ENCODE measurements around the gene MCOLN1. TPM values are rescaled to one million over a fixed set of nuclear protein-coding genes. Genes with fewer than 3 reads are reported as not detected.

Gene MCOLN1
- total RNA-seq, 1 experiment from 2014 or later: 13.1 TPM

DNA sequence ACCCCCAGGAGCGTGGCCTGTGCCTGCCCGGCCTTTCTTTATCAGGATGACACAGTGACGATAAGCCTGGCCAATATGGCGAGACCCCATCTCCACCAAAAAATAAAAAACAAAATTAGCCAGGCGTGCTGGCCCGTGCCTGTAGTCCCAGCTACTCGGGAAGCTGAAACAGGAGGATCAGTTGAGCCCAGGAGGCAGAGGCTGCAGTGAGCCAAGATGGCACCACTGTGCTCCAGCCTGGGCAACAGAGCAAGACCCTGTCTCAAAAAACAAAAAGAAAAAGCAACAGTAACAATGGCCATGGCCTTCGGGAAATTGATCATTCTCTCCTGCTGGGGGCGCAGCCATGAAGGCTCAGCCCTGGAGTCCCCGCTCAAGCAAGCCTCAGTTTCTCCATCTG, 44.7 kb upstream of the MCOLN1 start:
- Mint-ChIP-seq H3K9me3 (ENCODE audit: low read depth, unreplicated experiment) (no peaks in the 10 kb centered on the region), H3K27ac (ENCODE audit: unreplicated experiment) (no peak overlapping the region), H3K36me3 (ENCODE audit: insufficient read depth, unreplicated experiment) (peaks cover 23% of the 10 kb centered on the region), H3K4me1 (ENCODE audit: low read depth, unreplicated experiment) (no peaks in the 10 kb centered on the region), H3K4me3 (ENCODE audit: low read depth, unreplicated experiment) (no peak overlapping the region), H3K27me3 (ENCODE audit: unreplicated experiment) (no peaks in the 10 kb centered on the region)
- BruUV-seq (replicated peaks): no TSS peak
- TF ChIP-seq, protein P1, sequence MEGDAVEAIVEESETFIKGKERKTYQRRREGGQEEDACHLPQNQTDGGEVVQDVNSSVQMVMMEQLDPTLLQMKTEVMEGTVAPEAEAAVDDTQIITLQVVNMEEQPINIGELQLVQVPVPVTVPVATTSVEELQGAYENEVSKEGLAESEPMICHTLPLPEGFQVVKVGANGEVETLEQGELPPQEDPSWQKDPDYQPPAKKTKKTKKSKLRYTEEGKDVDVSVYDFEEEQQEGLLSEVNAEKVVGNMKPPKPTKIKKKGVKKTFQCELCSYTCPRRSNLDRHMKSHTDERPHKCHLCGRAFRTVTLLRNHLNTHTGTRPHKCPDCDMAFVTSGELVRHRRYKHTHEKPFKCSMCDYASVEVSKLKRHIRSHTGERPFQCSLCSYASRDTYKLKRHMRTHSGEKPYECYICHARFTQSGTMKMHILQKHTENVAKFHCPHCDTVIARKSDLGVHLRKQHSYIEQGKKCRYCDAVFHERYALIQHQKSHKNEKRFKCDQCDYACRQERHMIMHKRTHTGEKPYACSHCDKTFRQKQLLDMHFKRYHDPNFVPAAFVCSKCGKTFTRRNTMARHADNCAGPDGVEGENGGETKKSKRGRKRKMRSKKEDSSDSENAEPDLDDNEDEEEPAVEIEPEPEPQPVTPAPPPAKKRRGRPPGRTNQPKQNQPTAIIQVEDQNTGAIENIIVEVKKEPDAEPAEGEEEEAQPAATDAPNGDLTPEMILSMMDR (IDR thresholded peaks at IDR 0.05; ENCODE audit: unreplicated experiment): no peak
- CTCF ChIA-PET: no interaction called here
- DNase-seq: no peak
- intact Hi-C loops (cut with micrococcal nuclease; ENCODE audit: unreplicated experiment): no loop called here

DNA sequence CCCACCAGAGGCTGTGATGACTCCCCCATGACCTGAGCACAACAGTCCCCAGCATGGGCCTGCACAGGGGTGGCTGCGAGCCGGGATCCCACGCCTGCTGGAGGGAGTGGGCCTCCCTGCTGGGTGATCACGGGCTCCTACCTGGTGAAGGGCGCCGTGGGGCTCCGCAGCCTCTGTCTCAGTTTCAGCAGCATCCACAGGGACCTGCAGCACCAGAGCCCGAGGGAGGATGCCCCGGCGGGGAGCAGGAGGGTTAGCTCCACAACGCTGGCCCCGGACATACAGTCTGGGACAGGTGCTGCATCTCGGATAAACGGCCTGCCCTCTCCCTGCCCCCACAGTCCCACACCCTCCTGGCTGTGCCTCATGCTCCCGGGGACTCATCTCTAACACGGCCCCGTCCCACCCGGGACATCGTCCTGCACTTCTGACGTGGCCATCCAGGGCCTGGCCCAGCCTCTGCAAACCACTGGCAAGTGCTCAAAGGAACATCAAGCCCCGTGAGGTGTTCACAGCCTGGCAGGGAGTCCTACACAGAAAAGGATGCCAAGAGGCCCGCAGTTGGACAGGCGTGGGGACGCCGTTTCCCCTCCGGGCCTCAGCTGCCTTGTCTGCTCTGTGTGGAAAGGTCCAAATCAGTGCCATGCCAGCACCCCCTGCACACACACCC, 44.1 kb upstream of the MCOLN1 start:
- CTCF ChIA-PET: no interaction called here
- Mint-ChIP-seq H3K4me1 (ENCODE audit: low read depth, unreplicated experiment) (no peaks in the 10 kb centered on the region), H3K27ac (ENCODE audit: unreplicated experiment) (no peak overlapping the region), H3K9me3 (ENCODE audit: low read depth, unreplicated experiment) (no peaks in the 10 kb centered on the region), H3K36me3 (ENCODE audit: insufficient read depth, unreplicated experiment) (peaks cover 21% of the 10 kb centered on the region), H3K4me3 (ENCODE audit: low read depth, unreplicated experiment) (no peak overlapping the region), H3K27me3 (ENCODE audit: unreplicated experiment) (no peaks in the 10 kb centered on the region)
- intact Hi-C loops (cut with micrococcal nuclease; ENCODE audit: unreplicated experiment): no loop called here
- TF ChIP-seq, protein P1 (IDR thresholded peaks at IDR 0.05; ENCODE audit: unreplicated experiment): no peak
- BruUV-seq (replicated peaks): no TSS peak
- DNase-seq: no peak

DNA sequence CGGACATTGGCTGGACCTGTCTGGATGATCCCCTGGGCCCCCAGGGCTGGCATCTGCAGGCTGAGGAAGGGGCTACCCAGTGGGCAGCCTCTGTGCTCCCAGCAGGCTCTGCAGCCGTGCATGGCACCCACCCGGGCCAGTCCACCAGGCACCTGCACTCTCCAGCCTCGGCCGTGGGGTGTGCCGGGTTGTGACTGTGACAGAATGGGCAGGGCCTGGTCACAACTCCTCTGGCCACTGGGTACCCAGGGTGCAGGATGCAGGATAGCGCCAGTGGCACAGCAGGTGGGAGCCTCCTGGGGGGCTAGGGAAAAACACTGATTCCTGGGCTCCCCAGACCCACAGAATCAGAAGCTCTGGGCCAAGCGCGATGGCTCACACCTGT, 43.6 kb upstream of the MCOLN1 start:
- no peak for DNase-seq
- intact Hi-C loops (cut with micrococcal nuclease; ENCODE audit: unreplicated experiment): no loop called here
- H3K4me1 Mint-ChIP-seq (ENCODE audit: low read depth, unreplicated experiment): no peaks in the 10 kb centered on the region
- no peaks in the 10 kb centered on the region for H3K9me3 Mint-ChIP-seq (ENCODE audit: low read depth, unreplicated experiment)
- no TSS peak for BruUV-seq (replicated peaks)
- H3K27me3 Mint-ChIP-seq (ENCODE audit: unreplicated experiment): no peaks in the 10 kb centered on the region
- peaks cover 16% of the 10 kb centered on the region for H3K36me3 Mint-ChIP-seq (ENCODE audit: insufficient read depth, unreplicated experiment)
- TF ChIP-seq, protein P1 (IDR thresholded peaks at IDR 0.05; ENCODE audit: unreplicated experiment): no peak
- H3K27ac Mint-ChIP-seq (ENCODE audit: unreplicated experiment): no peak overlapping the region
- H3K4me3 Mint-ChIP-seq (ENCODE audit: low read depth, unreplicated experiment): no peak overlapping the region
- CTCF ChIA-PET: no interaction called here

DNA sequence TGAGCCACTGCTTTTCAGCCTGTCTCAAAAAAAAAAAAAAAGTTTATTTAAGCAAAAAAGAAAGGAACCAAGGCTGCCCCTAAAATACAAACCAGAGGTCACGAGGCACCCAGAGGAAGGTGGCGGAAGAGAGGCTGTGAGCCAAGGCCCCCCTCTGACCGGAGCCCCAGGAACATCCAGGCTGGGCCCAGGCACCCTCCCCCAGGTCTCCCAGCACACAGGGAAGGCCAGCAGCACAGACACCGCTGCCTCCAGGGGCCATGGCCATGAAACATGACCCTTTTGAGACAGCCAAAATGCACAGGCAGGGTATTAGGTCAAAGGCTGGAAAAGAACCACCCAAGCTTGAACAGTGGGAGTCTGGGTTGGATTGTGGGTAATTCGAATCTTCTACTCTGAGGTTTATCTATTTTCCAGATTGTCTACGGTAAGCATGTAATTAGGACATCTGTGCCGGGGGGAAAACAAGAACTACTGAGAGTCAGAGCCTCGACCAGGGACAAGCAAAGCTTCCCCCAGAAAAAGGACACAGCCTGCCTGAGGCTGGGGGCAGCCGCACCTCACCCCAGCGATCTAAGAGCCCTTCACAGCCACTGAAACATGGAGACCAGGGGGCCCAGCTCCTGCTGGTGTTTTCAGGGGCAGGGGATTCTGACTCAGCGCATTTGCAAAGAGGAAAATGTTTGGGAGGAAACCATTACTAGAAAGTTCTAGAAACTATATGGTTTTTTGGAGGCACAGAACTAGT, 42.0 kb upstream of the MCOLN1 start:
- no peaks in the 10 kb centered on the region for H3K9me3 Mint-ChIP-seq (ENCODE audit: low read depth, unreplicated experiment)
- no peak for DNase-seq
- no peaks in the 10 kb centered on the region for H3K4me1 Mint-ChIP-seq (ENCODE audit: low read depth, unreplicated experiment)
- TF ChIP-seq, protein P1 (IDR thresholded peaks at IDR 0.05; ENCODE audit: unreplicated experiment): no peak
- no peaks in the 10 kb centered on the region for H3K27me3 Mint-ChIP-seq (ENCODE audit: unreplicated experiment)
- H3K27ac Mint-ChIP-seq (ENCODE audit: unreplicated experiment): no peak overlapping the region
- H3K4me3 Mint-ChIP-seq (ENCODE audit: low read depth, unreplicated experiment): no peak overlapping the region
- CTCF ChIA-PET: no interaction called here
- H3K36me3 Mint-ChIP-seq (ENCODE audit: insufficient read depth, unreplicated experiment): peaks cover 16% of the 10 kb centered on the region
- no TSS peak for BruUV-seq (replicated peaks)
- intact Hi-C loops (cut with micrococcal nuclease; ENCODE audit: unreplicated experiment): no loop called here
